BJ (cell line): ENCODE measurements around the gene RFTN2. TPM values are rescaled to one million over a fixed set of nuclear protein-coding genes. Genes with fewer than 3 reads are reported as not detected.

ENCODE experiments used
- CTCF ChIA-PET: fragments of 350-600 bp; formaldehyde crosslinking; extraction: SDS; loops from one replicate; lab custom pipeline; 2021; ENCODE audit warnings: antibody characterized with exemption, inconsistent platforms; lab: Yijun Ruan, JAX
- POLR2A ChIA-PET: fragments of 300-600 bp; sonication (Branson Sonifier 250); formaldehyde crosslinking; extraction: SDS; loops from one replicate; lab custom pipeline; 2021; ENCODE audit warnings: antibody characterized with exemption; lab: Charles Lee
- DNase-seq: peaks from one replicate; pipeline ENCODE4 v3.0.0-alpha.2; 2011; ENCODE audit warnings: low read depth
- H3K27me3 ChIP-seq: 2 replicates; pipeline ENCODE4 v1.6.0; 2011; ENCODE audit warnings: low read length; ENCODE audit not compliant: control insufficient read depth, insufficient read depth
- H3K36me3 ChIP-seq: 2 replicates; pipeline ENCODE4 v1.5.1; 2011; ENCODE audit warnings: low read length; ENCODE audit not compliant: control insufficient read depth, insufficient read depth
- H3K4me3 ChIP-seq: 2 replicates; pipeline ENCODE4 v1.5.1; 2011; ENCODE audit warnings: low read depth, mild to moderate bottlenecking, control low read depth, low read length
- polyA plus RNA-seq: library from polyadenylated mRNA; depleted of rRNA; stranded (reverse); fragments of >200 nt; gene quantifications from 2 replicates; pipeline ENCODE4 v1.2.3, GENCODE V29; 2011
- TF ChIP-seq, protein P1 (sequence below): IDR thresholded peaks from 2 replicates; pipeline ENCODE4 v1.5.1; 2011; ENCODE audit warnings: low read depth, mild to moderate bottlenecking, control low read depth, inconsistent platforms, low read length, moderate library complexity; ENCODE audit not compliant: insufficient read depth

The RFTN2 gene
- polyA plus RNA-seq, 1 experiment, result 0.16 TPM

DNA sequence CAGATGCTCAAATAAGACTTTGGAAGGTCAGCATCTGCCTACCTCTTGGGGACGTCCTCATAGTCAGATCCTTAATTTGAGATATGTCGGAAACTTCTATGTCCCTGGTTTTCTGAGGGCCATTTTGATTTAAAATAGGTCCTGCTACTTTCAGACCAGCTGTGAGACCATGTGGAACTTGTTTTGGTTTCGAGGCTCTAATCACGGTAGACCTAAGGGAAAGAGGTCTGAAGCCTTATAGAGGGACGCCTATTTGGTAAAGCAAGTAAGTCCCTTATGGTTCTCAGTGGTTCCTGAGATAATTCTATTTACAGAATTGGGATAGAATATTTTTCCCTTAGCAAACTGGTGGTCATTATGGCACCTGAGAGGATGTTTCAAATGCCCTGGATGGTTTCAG is 75.1 kb downstream of the RFTN2 start:
- TF ChIP-seq, protein P1, sequence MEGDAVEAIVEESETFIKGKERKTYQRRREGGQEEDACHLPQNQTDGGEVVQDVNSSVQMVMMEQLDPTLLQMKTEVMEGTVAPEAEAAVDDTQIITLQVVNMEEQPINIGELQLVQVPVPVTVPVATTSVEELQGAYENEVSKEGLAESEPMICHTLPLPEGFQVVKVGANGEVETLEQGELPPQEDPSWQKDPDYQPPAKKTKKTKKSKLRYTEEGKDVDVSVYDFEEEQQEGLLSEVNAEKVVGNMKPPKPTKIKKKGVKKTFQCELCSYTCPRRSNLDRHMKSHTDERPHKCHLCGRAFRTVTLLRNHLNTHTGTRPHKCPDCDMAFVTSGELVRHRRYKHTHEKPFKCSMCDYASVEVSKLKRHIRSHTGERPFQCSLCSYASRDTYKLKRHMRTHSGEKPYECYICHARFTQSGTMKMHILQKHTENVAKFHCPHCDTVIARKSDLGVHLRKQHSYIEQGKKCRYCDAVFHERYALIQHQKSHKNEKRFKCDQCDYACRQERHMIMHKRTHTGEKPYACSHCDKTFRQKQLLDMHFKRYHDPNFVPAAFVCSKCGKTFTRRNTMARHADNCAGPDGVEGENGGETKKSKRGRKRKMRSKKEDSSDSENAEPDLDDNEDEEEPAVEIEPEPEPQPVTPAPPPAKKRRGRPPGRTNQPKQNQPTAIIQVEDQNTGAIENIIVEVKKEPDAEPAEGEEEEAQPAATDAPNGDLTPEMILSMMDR, result no peak
- no peak overlapping the region for H3K4me3 ChIP-seq
- ChIA-PET POLR2A (no interaction called here), CTCF (interaction anchor here (1.2 to 1.5 kb wide), 3 partner anchors 12 to 24 kb away, joined by 4 read pairs; no protein-coding TSS in a partner anchor)
- no peak for DNase-seq
- H3K36me3 ChIP-seq, result no peaks in the 10 kb centered on the region
- H3K27me3 ChIP-seq, result no peaks in the 10 kb centered on the region

DNA sequence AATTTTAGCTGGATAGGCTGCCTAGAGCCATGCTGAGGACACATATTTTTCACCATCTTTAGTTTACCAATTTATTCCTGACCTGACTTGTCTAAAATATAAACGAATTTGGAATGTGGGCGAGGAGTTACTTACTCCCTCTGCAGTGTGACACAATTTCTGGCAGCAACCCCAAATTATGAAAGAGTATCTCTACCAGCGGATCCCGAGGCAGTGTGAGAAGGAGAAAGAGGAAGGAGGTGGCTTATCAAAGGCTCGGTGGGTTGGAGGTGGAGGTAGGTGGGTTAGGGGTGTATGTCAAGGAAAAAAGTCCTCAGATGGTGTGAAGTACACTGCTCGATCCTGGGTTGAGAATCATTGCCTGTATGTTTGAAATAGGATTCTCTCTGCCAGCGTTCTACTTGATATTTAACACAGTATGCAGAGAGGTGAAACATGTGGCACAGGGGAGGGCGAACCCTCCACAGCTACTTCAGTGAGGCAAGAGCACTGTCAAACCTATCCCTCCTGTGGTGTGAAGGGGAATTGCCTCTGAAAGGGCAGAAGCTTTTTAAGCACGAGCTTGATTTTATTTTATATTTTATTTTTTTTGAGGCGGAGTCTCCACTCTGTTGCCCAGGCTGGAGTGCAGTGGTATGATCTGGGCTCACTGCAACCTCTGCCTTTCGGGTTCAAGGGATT is 76.0 kb downstream of the RFTN2 start:
- CTCF ChIA-PET, result interaction anchor here (0.5 to 1.5 kb wide), 4 partner anchors 11 to 155 kb away, joined by 3 to 4 read pairs (median 4); no protein-coding TSS in a partner anchor
- H3K36me3 ChIP-seq, result no peaks in the 10 kb centered on the region
- TF ChIP-seq, protein P1, result peak; percentile 37
- POLR2A ChIA-PET, result no interaction called here
- H3K4me3 ChIP-seq, result no peak overlapping the region
- no peak for DNase-seq
- H3K27me3 ChIP-seq, result no peaks in the 10 kb centered on the region

DNA sequence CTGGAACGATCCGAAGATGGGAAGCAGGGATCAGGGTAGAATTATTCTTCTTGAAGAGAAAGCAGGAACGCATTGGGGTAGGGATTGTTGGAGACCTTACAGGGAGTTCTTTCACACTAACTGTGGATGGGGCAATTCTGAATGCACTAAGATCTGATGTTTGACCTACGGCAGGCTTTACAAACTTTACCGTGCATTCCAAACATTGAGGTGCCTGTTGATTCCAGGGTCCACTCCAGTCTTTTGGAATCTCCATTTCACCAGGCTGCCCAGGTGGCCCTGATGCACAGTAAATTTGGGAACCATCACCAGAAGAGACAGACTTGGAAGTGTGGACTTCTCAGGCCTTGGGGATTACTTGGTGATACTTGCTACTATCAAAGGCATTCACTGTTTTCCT is 76.9 kb downstream of the RFTN2 start:
- H3K4me3 ChIP-seq, result no peak overlapping the region
- ChIA-PET POLR2A (no interaction called here), CTCF (interaction anchor here (0.5 to 1.5 kb wide), 2 partner anchors 15 to 154 kb away, joined by 3 to 4 read pairs; no protein-coding TSS in a partner anchor)
- DNase-seq, result no peak
- TF ChIP-seq, protein P1, result no peak
- H3K27me3 ChIP-seq, result no peaks in the 10 kb centered on the region
- no peaks in the 10 kb centered on the region for H3K36me3 ChIP-seq

DNA sequence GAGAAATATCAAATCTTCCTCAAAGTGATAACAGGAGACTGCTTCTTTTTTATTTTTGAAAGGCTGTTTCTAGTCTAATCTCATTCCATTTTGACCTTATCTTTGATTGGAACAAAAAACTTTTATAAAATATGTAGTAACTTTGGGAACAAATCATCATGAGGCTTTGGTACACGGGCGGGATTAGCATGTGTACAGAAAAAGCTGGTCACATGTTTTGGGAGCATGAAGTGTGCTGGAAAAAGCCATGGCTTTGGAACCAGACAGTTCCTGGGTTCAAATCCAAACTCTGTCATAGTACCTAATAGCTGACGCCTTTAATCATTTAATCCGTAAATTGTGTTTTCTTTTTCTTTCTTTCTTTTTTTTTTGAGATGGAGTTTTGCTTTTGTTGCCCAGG is 78.2 kb downstream of the RFTN2 start:
- Histone ChIP-seq H3K36me3 (no peaks in the 10 kb centered on the region), H3K4me3 (no peak overlapping the region), H3K27me3 (no peaks in the 10 kb centered on the region)
- ChIA-PET CTCF (no interaction called here), POLR2A (no interaction called here)
- no peak for DNase-seq
- TF ChIP-seq, protein P1, result no peak

DNA sequence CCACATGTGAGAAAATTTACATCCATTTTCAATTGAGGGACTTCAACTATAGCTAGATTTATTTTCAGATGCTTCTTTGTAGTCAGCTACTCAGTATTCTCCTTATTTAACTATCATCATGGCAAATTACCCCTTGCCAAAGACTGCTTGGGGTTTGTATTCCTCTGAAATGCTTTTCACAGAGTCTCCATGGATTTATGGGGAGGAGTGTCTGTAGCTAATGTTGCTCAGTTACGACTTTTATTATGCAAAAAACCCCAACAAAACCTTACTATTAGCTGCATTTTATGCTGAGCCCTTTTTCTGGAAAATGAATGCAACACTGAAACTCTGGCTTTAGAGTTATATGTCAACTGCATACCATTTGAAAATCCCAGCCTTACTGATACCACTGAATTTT is 78.6 kb downstream of the RFTN2 start:
- POLR2A ChIA-PET, result no interaction called here
- CTCF ChIA-PET, result no interaction called here

More for the DNA sequence above, 78.6 kb downstream of the RFTN2 start:
- H3K4me3 ChIP-seq, result no peak overlapping the region
- no peaks in the 10 kb centered on the region for H3K27me3 ChIP-seq
- no peak for DNase-seq
- TF ChIP-seq, protein P1, result no peak
- no peaks in the 10 kb centered on the region for H3K36me3 ChIP-seq
